Gastroesophageal sphincter (tissue), 4 donors: ENCODE measurements around the gene CNIH1. TPM values are rescaled to one million over a fixed set of nuclear protein-coding genes. Genes with fewer than 3 reads are reported as not detected.

Experiments used
- ATAC-seq: fragments of 150-250 bp; one replicate; pipeline ENCODE4 v1.9.1; 2016; ENCODE audit warnings: mild to moderate bottlenecking, moderate library complexity
- H3K27ac ChIP-seq, 4 donors: fragments of 200-600 bp; sonication (generic) in 3 of 4; 1 replicate in 3 of 4; 2 replicates in 1 of 4; pipeline ENCODE4 v1.5.1; 2016 to 2019
- H3K27me3 ChIP-seq: fragments of 200-600 bp; sonication (generic); one replicate; pipeline ENCODE4 v1.5.1; 2019
- H3K36me3 ChIP-seq, 2 donors: fragments of 200-600 bp; sonication (generic); one replicate each; pipeline ENCODE4 v1.5.1; 2019; ENCODE audit warnings: control low read depth in 1 of 2
- H3K4me1 ChIP-seq, 3 donors: fragments of 200-600 bp; sonication (generic); 1 replicate in 2 of 3; 2 replicates in 1 of 3; pipeline ENCODE4 v1.5.1; 2016 to 2019; ENCODE audit warnings: control low read depth in 2 of 3
- H3K4me3 ChIP-seq, 2 donors: fragments of 200-600 bp; sonication (generic); one replicate each; pipeline ENCODE4 v1.5.1; 2019; ENCODE audit warnings: mild to moderate bottlenecking in 1 of 2, moderate library complexity in 1 of 2
- H3K9me3 ChIP-seq, 3 donors: fragments of 200-600 bp; sonication (generic); one replicate each; pipeline ENCODE4 v1.5.1; 2017 to 2019; ENCODE audit warnings: control low read depth in 2 of 3
- CTCF ChIP-seq, 4 experiments: fragments of 200-600 bp in 2 of 4; fragments of 450-650 bp in 2 of 4; sonication (generic) in 1 of 4; IDR thresholded peaks; one replicate each; pipeline ENCODE4 v1.5.1; 2017 to 2019; ENCODE audit warnings: antibody characterized with exemption in 4 of 4, mild to moderate bottlenecking in 2 of 4, moderate library complexity in 2 of 4
- EP300 ChIP-seq: sonication (generic); formaldehyde crosslinking; IDR thresholded peaks from one replicate; pipeline ENCODE4 v1.6.1; 2017; ENCODE audit warnings: antibody characterized with exemption, mild to moderate bottlenecking
- POLR2A ChIP-seq, 2 donors: fragments of 450-650 bp; IDR thresholded peaks; one replicate each; pipeline ENCODE4 v1.6.1; 2017; ENCODE audit warnings: antibody characterized with exemption in 2 of 2, mild to moderate bottlenecking in 2 of 2, moderate library complexity in 1 of 2
- POLR2AphosphoS5 ChIP-seq: sonication (generic); formaldehyde crosslinking; IDR thresholded peaks from one replicate; pipeline ENCODE4 v1.6.1; 2017; ENCODE audit warnings: antibody characterized with exemption
- WGBS, 2 donors: methylation state at CpG; one replicate each; pipeline ENCODE4 v1.1.5; 2018; ENCODE audit warnings: low coverage in 1 of 2; 5-methylcytosine and 5-hydroxymethylcytosine counted together
- total RNA-seq, 4 donors: library from RNA; depleted of rRNA; stranded (reverse); fragments of >200 nt; gene quantifications; one replicate each; pipeline ENCODE4 v1.1.0, GENCODE V29; 2016

Gene CNIH1
- total RNA-seq, 4 donors from 2014 or later: 96.8 to 179 (median 127) TPM

DNA sequence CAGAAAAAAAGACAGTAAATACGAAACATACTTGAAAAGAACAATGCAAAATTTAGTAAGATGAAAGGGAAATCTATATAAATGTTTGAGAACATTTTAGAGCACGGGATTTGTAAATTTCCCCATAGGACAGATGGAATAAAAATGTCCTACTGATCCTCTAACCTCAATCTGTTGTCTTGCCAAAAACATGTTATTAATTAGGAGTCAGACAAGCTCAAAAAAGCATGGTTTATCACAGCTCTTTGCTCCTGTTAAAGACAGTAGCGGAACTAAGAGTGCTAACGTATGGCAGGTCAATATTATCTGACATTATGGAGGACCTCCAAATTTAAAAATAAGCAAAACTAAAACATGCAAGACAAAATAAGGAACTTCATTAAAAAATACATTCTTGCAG lies 34.7 kb upstream of the CNIH1 start:
- ATAC-seq: no peak
- 58 to 75% methylated on average over 4 of the region's 4 CpGs for WGBS, 2 donors
- H3K4me3 ChIP-seq: no peak overlapping the region
- no peaks in the 10 kb centered on the region for H3K27me3 ChIP-seq
- no peaks in the 10 kb centered on the region for H3K9me3 ChIP-seq
- peaks cover 0 to 45% of the 10 kb centered on the region in 2 donors for H3K36me3 ChIP-seq
- H3K4me1 ChIP-seq: peaks cover 0 to 30% (median 0%) of the 10 kb centered on the region in 3 donors
- TF ChIP-seq EP300 (no peak), CTCF (IDR thresholded peaks at IDR 0.05) (no peak), POLR2A (IDR thresholded peaks at IDR 0.05) (no peak), POLR2AphosphoS5 (no peak)
- H3K27ac ChIP-seq: no peak overlapping the region

GRCh38 chr14:54475187-54475899 lies 34.2 kb upstream of the CNIH1 start:
- Histone ChIP-seq H3K4me1 (peaks cover 0 to 30% (median 0%) of the 10 kb centered on the region in 3 donors), H3K4me3 (no peak overlapping the region), H3K27me3 (no peaks in the 10 kb centered on the region), H3K9me3 (no peaks in the 10 kb centered on the region), H3K27ac (no peak overlapping the region), H3K36me3 (peaks cover 0 to 51% of the 10 kb centered on the region in 2 donors)
- 45 to 46% methylated on average over 4 of the region's 4 CpGs for WGBS, 2 donors
- no peak for TF ChIP-seq POLR2A (IDR thresholded peaks at IDR 0.05)
- no peak for TF ChIP-seq POLR2AphosphoS5
- no peak for TF ChIP-seq CTCF (IDR thresholded peaks at IDR 0.05)
- no peak for TF ChIP-seq EP300
- no peak for ATAC-seq

GRCh38 chr14:54474232-54474793 lies 33.1 kb upstream of the CNIH1 start:
- ATAC-seq: no peak
- 57 to 60% methylated on average over 2 of the region's 2 CpGs for WGBS, 2 donors
- Histone ChIP-seq H3K4me3 (no peak overlapping the region), H3K9me3 (no peaks in the 10 kb centered on the region), H3K27ac (no peak overlapping the region), H3K27me3 (no peaks in the 10 kb centered on the region), H3K36me3 (peaks cover 0 to 44% of the 10 kb centered on the region in 2 donors), H3K4me1 (peaks cover 0 to 30% (median 0%) of the 10 kb centered on the region in 3 donors)
- TF ChIP-seq EP300: no peak
- TF ChIP-seq CTCF (IDR thresholded peaks at IDR 0.05): no peak
- no peak for TF ChIP-seq POLR2A (IDR thresholded peaks at IDR 0.05)
- no peak for TF ChIP-seq POLR2AphosphoS5

DNA sequence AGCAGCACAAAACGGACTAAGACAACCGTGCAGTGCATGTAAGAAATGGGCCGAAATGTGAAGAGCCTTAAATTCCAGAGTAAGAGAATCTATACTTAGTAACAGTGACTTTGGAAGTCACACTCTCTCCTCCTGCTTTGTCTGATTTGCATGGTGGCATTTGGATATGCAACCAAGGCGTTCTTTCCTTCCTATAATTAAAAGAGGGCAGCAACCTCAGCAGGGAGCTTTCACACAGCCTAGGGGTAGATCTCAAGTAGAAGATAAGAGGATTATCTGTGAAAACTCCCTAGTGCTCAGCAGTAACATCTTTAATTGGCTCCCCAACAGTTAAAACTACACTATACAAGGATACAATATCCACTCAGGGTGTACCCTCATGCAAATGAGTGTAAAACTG lies 31.1 kb upstream of the CNIH1 start:
- Histone ChIP-seq H3K27me3 (no peaks in the 10 kb centered on the region), H3K4me3 (no peak overlapping the region), H3K27ac (no peak overlapping the region), H3K9me3 (peaks cover 0 to 6% (median 0%) of the 10 kb centered on the region in 3 donors), H3K36me3 (peaks cover 0 to 38% of the 10 kb centered on the region in 2 donors), H3K4me1 (peaks cover 0 to 30% (median 0%) of the 10 kb centered on the region in 3 donors)
- no peak for ATAC-seq
- 71 to 88% methylated on average over 4 of the region's 4 CpGs for WGBS, 2 donors
- TF ChIP-seq POLR2AphosphoS5: no peak
- no peak for TF ChIP-seq EP300
- TF ChIP-seq CTCF (IDR thresholded peaks at IDR 0.05): no peak
- TF ChIP-seq POLR2A (IDR thresholded peaks at IDR 0.05): no peak

- Histone ChIP-seq H3K27ac (no peak overlapping the region), H3K4me3 (no peak overlapping the region)
- no peak for ATAC-seq
Observed at GRCh38 chr14:54471641-54472040, 30.5 kb upstream of the CNIH1 start.

More at GRCh38 chr14:54471641-54472040, 30.5 kb upstream of the CNIH1 start:
- 96 to 100% methylated on average over 3 to 4 of the region's 4 CpGs for WGBS, 2 donors
- Histone ChIP-seq H3K27me3 (no peaks in the 10 kb centered on the region), H3K36me3 (peaks cover 0 to 38% of the 10 kb centered on the region in 2 donors), H3K4me1 (peaks cover 0 to 30% (median 0%) of the 10 kb centered on the region in 3 donors), H3K9me3 (peaks cover 0 to 10% (median 0%) of the 10 kb centered on the region in 3 donors)
- TF ChIP-seq CTCF (IDR thresholded peaks at IDR 0.05) (no peak), POLR2AphosphoS5 (no peak), POLR2A (IDR thresholded peaks at IDR 0.05) (no peak)
